GM20431 (cell line): Measurements from ENCODE around the gene MUC13.

ENCODE experiments used
- in situ Hi-C: fragments of 300-500 bp; cut with MseI, MboI; formaldehyde crosslinking; loops from one replicate; pipeline ENCODE4 v1.15.0; 2020; ENCODE audit warnings: low sequenced_read_pairs; ENCODE audit not compliant: unreplicated experiment

Gene MUC13

DNA sequence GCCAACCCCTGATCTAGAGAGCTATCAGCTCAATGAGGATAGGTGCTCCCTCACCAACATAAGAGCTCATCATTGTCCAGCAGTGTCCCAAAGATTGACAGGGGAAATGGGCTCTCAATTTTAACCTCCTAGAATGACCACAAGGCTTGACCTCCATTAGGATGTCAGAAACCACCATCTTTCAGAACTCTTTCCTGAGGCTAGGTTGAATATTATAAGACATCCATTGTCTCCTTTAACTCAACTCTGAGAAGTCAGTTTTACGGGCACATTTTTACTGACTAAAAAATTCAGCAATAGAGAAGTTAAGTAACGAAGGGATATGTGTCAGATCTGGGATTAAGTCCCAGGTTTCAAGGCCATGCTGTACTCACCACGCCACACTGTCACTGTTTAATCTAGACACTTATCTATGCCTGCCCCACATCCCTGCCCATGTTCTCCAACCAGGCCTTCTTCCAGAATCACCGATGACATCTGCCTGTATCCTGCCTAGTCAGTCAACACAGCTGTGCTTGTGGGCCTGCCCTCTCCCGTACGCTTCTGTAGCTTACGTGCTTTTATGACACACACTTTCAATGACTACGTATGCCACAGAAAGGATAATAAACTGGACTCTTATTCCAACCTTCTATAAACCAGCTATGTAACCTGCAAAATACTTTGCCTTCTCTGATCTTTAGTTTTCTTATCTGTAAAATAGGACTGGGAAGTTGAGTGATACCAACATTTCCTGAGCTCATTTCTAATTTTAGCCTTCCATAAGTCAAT is 17.1 kb upstream of the MUC13 start:
- in situ Hi-C loops: no loop called here

DNA sequence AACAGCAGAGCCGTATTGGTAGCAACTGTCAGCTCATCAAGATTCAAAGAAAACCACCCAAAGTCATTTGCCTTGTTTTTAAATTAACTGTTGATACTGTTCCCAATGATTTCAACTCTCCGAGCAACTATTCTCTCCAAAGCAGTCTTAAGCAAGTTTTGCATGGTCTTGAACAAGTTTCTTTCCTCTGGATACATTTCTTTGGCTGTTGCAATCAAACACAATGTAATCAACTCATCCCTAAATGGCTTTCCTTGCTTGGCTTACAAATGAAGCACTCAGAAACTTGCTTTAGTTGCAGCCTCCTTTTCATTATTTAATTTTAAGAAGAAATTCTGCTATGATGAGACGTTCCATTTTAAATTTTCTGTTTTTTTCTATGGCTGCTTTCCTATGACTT is 15.5 kb upstream of the MUC13 start:
- in situ Hi-C loops: no loop called here

DNA sequence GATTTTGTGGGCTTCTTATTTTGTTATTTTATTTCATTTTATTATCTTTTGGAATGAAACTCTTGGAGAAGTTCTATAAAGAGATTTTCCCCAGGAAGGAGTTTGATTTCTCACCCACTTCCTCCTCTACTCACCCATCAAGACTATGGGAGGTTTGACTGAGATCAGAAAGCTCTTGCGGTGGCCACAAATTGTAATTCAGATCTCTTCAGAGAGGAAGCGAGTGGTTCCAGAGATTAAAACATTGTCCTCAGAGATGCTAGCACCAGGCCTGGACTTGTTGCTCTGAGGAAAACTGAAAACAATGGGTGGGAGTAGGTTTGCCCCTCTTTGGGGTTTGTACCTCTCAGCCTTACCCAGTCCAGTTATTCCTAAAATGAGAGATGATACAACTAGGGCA is 8.1 kb upstream of the MUC13 start:
- in situ Hi-C loops: no loop called here

DNA sequence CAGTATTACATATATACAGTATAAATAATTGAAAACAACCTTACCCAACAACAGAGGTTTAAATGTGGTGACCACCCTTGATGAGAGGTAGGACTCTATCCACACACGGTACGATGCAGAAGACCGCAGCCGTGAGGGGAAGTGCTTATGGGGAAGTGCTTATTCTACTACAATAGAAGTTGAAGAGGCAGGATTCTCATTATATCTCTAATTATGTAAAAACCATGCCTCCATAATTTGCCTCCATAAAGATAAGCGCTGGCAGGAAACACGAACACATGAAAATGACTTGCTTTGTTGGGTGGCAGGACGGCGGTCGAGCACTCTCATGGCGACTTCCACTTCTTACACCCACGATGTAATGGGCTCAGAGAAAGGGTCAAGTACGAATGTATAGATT is 7.2 kb upstream of the MUC13 start:
- in situ Hi-C loops: no loop called here

DNA sequence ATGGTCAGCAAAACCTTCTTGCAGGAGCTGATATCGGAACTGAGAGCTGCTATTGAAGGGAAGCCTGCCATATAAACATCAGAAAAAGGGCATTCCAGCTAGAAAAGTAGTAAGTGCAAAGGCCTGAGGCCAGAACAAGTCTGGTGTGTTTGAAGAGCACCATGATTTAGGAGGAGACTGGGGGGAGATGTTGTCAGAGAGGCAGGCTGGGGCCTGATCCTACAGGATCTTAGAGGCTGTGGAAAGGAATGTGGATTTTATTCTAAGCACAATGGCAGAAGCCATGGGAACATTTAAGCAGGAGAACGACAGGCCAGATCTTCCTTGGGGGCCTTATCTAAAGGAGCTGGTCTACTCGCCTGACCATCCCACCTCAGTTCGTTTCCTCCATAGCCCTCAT is 5.1 kb upstream of the MUC13 start:
- in situ Hi-C loops: no loop called here

DNA sequence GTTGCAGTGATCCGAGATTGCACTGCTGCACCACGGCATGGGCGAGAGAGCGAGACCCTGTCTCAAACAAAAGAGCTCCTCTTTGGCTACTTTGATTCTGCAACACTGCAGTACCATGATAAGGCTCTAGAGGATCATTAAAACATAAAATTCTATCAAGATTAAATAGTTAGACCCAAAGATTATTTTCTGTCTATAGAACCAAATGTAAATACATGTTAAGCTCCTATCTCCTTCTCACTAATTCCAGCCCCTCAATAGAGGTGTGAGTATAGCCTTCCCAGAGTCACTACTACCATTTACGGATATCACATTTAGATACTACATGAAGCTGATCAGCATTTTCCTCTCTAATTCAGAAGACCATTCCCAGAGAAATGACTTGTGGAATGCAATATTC is 4.3 kb upstream of the MUC13 start:
- in situ Hi-C loops: no loop called here

DNA sequence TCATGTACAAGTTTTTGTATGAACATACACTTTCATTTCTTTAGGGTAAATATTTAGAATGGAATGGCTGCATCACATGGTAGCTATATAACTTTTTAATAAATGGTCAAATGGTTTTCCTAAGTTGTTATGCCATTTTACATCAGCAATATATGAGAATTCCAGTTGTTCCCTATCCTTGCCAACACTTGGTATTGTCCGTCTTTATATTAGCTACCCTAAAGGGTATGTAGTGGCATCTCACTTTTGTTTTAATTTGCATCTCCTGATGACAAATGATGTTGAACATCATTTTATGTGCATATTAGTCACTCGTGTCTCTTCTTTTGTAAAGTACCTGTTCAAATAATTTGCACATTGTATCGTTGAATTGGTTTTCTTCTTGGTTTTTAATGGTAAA is 2.5 kb upstream of the MUC13 start:
- in situ Hi-C loops: no loop called here

DNA sequence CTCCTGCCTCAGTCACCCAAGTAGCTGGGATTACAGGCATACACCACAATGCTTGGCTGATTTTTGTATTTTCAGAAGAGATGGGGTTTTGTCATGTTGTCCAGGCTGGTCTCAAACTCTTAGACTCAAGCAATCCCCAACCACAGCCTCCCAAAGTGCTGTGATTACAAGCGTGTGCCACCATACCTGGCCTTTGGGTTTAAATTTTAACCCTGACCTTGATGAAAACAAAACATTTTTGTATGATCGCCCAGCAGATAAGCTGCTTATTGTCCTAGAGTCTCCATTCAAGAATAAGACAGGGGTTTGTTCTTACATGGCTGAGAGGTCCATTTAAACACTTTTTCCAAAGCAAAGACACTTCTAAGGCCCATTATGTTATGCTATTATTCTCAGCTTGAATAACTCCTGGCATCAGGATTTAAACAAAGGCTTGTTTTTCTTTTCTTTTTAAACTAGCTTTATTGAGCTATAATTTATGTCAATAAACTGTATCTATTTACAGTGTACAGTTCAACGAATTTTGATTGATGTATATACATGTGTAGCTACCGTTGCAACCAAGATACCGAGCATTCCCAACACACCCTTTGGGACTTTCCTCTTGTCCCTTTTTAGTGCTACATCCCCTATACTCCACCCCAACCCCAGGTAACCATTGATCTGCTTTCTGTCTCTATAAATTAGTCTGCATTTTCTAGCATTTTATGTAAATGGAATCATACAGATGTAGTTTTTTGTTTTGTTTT is 1.4 kb upstream of the MUC13 start:
- in situ Hi-C loops: no loop called here

DNA sequence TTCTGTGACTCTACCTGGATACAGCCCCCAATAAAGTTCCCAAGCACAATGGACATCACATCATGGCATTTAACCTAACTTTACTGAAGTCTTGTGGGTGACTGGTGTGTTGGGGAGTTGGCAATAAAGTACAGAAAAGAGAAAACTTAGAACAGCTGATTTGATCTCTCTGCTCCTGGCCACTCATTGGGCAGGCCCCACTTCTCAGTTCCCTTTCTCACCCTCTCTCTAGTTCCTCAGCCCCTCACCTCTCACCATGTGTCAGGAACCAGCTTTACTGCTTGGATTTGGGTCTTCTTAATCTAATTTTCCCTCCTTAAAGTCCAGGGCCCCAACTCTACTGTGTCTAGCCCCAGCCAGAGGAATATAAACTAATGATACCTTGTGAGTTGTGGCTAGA is 713 bp upstream of the MUC13 start:
- in situ Hi-C loops: no loop called here

DNA sequence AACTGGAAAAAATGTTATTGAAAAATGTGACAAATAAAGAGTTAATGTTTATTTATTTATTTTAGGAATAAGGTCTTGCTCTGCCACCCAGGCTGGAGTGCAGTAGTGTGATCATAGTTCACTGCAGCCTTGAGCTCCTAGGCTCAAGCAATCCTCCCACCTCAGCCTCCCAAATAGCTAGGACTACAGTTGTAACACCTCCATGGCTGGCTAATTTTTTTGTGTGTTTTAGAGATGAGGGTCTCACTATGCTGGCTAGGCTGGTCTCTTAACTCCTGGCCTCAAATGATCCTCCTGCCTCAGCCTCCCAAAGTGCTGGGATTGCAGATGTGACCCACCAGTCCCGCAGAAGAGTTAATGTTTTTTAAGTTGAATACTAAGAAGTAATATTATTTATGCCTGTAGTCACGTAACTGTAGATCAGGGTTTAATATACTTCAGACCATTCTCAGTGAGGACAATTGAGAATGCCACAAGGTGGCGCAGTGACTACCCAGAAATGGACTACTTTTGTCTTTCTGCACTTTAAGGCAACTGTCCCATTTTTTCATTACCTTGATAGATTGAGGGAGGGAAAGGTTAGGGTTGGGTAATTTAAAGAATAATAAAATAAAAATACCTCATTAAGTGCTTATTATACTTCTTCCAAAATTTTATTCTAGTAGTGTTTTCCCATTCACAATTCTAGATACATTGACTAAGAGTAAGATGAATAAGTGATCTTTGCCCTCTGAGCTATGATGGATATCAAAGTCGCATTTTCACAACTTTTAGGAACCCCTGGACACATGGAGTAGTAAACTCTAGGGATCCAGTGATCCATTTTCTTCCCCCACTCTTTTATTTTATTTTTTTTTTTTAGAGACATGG is 6.0 kb downstream of the MUC13 start:
- in situ Hi-C loops: no loop called here

DNA sequence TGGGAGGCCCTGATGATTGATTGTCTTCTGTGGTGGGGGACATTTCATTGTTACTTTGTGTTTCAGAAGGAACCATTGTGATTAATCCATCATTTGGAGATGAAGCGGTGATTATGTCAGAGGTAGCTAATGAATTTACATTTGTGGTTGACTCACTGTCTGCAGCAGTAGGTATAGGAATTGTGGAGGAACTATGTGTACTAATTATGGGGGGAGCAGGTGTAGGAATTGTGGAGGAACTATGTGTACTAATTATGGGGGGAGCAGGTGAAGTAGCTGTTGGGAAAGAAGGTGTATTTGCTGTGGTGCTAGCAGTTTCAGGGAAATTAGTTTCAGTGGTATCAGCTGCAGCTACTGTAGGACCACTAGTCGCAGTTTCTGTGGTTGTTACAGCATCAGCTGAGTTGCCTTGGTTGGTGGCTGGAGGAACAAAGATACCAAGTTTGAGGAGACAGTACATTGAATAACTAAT is 6.9 kb downstream of the MUC13 start:
- in situ Hi-C loops: no loop called here

DNA sequence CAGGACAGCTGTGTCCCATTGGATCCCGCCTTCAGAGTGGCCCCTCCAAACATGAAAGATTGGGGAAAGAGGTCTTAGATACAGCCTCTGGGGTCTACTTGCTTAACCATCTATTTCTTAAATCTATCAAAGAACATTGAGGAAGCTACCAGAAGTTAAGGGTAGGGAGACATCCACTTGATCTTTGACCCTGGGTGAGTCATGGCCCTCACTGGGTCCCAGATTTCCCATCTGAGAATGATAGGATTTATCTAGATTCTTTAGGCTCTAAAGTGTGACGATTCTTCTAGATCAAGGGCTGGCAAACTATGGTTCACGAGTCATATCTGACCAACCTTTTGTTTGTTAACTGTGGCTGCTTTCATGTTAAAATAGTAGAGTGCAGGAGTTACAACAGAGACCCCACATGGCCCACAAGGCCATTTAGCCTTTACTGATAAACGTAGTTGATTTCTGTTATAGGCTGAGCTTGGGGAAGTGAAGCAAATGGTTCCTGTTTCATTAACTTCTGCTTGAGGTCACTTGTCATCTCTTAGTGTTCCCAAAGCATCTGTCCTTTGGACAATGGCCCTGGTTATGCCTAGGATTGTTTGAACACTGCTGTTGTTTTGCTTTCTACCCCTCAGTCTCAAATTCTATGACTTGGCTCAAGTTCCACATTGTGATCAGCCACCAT is 8.0 kb downstream of the MUC13 start:
- in situ Hi-C loops: no loop called here

DNA sequence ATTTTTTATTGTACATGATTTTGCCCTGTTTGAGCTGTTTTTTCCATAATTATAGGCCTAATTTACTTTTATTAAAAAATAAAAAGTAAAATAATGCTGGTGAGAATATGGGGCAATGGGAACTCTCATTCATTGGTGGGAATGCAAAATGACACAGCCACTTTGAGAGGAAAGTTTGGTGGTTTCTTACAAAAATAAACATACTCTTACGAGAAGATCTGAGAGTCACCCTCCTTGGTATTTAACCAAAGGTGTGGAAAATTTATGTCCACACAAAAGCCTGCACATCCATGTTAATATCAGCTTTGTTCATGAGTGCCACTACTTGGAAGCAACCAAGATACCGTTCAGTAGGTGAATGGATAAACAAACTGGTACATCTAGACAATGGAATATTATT is 9.8 kb downstream of the MUC13 start:
- in situ Hi-C loops: no loop called here

DNA sequence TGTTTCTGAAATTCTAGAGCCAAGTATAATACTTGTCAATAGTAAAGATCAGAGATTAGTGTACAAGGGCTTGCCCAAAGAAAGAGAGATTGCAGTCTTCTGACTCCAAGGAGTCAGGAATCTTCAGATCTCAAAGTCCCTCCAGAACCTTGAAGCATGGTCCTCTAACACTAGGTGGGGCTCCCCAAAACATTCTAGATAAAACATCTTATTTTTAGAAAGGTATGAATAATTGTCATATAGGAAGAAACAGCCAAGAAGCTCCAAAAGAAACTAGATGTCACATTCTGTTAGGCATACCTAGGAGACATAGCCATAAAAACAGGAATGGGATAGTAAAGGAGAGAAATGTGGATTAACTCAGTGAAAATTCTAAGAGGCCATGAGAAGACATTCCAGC is 10.7 kb downstream of the MUC13 start:
- in situ Hi-C loops: no loop called here

DNA sequence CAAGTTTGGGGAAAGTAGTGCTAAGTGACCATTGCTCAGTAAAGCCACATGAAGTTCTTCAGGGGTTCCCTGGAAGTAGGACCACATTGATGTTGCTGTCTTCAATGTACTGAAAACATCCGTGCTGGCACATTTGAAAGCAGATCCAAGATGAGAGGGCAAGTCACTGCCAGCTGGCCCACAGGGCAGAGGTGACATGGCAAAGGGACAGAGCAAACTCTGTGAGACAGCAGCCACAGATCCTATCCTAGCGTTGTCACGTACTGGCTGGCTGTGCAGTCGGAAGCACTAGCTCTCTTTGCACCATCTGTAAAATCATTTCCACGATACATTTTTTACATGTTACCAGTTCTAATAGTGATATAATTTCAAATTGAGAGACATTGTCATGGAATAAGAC is 13.8 kb downstream of the MUC13 start:
- in situ Hi-C loops: no loop called here

DNA sequence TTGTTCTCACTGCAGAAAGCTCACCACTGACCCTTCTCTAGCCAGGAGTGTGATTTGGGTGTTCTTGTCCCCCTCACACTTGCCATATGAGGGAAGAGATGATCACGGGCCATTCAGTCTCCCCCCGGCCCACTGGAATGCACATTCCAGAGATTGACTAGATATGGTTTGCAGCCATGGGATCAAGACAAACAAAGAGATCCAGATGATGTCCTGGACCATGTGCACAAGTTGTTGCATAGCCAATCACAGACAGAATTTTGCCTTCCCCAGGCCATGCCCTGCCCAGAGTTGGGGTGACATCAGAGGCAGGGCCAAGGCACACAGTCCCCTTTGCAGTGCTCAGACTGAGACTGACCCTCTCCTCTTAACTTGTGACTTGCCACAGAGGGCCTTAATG is 14.8 kb downstream of the MUC13 start:
- in situ Hi-C loops: no loop called here

DNA sequence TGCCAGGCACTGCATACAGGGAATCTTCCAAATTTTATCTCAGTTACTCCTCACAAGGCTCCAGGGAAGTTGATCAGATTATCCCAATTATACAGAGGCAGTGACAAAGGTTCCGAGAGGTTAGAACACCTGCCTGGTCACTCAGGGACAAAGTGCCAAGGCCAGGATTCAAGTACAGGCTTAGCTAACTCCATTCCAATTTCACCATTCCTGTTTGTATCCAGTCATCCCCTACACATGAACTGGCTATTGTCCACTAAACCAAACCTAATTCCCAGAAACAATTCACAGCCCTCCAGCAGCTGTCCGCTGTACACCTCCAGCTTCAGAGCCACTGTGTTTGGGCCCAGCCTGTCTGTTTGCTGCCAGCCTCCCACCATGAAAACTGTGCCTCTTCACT is 16.0 kb downstream of the MUC13 start:
- in situ Hi-C loops: no loop called here

DNA sequence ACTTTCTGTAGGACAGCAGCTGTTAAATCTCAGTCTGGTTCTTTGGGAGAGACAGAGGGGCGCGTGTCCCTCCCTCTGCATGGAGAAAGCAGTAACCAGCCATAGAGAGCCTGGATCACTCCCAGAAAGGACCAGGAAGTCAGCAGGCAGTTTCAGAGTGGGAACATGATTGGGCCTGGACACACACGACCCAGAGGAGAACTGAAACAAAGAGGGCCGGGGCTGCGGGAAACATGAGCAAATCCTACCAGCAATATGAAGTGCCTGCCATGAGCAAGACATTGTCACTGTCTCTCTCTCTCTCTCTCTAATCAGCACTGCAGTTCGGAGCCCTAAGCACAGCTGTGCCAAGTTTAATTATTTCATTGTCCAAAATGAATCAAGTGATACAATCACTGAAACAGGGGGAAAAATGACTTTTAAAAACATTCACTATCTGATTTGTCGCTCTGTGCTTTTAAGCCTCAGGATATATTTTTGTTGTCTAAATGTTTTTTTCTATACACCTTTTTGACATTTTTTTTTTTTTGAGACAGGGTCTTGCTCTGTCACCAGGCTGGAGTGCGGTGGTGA is 17.6 kb downstream of the MUC13 start:
- in situ Hi-C loops: no loop called here

DNA sequence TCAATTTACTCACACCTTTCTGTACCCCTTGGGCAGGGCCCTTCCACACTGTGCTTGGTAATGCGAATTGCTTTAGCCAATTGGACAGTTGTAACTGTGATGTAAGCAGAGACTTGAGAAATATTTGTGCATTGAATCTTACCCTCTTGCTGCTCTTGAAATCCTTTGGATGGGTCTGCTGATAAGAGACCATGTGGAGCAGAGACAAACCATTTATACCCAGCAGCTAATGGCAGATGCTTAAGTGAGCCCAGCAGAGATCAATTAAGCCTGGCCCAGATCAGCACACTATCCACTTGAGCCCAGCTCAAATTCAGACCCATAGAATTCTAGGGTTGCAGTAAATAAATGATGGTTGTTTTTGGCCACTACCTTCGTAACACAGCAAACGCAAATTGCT is 19.3 kb downstream of the MUC13 start:
- in situ Hi-C loops: no loop called here

DNA sequence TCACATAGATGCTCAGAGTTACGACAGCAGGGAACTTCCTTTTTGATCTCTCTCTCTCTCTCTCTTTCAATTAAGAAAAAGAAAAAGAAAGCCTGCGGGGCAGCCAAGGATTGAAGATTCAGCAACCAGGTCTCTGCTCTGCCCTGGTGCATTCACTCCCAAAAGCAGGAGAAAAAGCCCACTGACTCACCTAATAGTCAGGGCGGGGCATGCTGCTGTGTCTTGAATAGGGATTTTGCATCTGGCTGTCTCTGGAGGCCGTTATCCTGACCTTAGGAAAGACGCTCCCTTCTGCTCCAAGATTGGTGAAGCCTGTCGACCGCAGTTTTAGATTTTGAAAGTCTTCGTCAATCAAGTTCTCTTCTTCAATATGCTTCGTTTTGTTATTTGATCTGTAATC is 26.6 kb downstream of the MUC13 start:
- in situ Hi-C loops: loop anchor here (10.0 kb wide), 1 partner anchor 143 kb away; no protein-coding TSS in a partner anchor
